Colon (tissue), 2 donors: ENCODE data around the gene ATP1A1.

Experiments used
- FAIRE-seq: peaks from 2 replicates; lab custom pipeline; 2012; peaks lifted over from hg19 to GRCh38; lab: Jason Lieb, UNC
- donor health status: control.
- donor health status: control.

The ATP1A1 gene

GRCh38 chr1:116372191-116372590, 853 bp upstream of the ATP1A1 start:
- no peak for FAIRE-seq

GRCh38 chr1:116373431-116374352, 648 bp downstream of the ATP1A1 start:
- FAIRE-seq = no peak

- FAIRE-seq = no peak
Measured at GRCh38 chr1:116374353-116375147, 1.5 kb downstream of the ATP1A1 start.

- FAIRE-seq = no peak
Measured at GRCh38 chr1:116375148-116375886, 2.3 kb downstream of the ATP1A1 start.

GRCh38 chr1:116375887-116376728, 3.1 kb downstream of the ATP1A1 start:
- FAIRE-seq = no peak

GRCh38 chr1:116376729-116377086, 3.7 kb downstream of the ATP1A1 start:
- FAIRE-seq = no peak

GRCh38 chr1:116377541-116378529, 4.8 kb downstream of the ATP1A1 start:
- FAIRE-seq = no peak

GRCh38 chr1:116379057-116379630, 6.1 kb downstream of the ATP1A1 start:
- no peak for FAIRE-seq

- FAIRE-seq = no peak
Measured at GRCh38 chr1:116379674-116380498, 6.8 kb downstream of the ATP1A1 start.

GRCh38 chr1:116380499-116381242, 7.6 kb downstream of the ATP1A1 start:
- FAIRE-seq = no peak

- FAIRE-seq = no peak
Measured at GRCh38 chr1:116382321-116382720, 9.3 kb downstream of the ATP1A1 start.

- FAIRE-seq = no peak
Measured at GRCh38 chr1:116382857-116383483, 9.9 kb downstream of the ATP1A1 start.

- no peak for FAIRE-seq
Measured at GRCh38 chr1:116386042-116386441, 13.0 kb downstream of the ATP1A1 start.

GRCh38 chr1:116387551-116387950, 14.5 kb downstream of the ATP1A1 start:
- FAIRE-seq = no peak

- no peak for FAIRE-seq
Measured at GRCh38 chr1:116388122-116388521, 15.1 kb downstream of the ATP1A1 start.

- FAIRE-seq = no peak
Measured at GRCh38 chr1:116389013-116389412, 16.0 kb downstream of the ATP1A1 start.

- no peak for FAIRE-seq
Measured at GRCh38 chr1:116389686-116390085, 16.6 kb downstream of the ATP1A1 start.

- FAIRE-seq = no peak
Measured at GRCh38 chr1:116390195-116390594, 17.2 kb downstream of the ATP1A1 start.
